T-helper 2 cell (primary cell): Measurements from ENCODE around the gene NCKAP1.

Source experiments
- DNase-seq, 5 experiments: peaks; one replicate each; pipeline versions ENCODE4 v3.0.0 to v3.0.0-alpha.2; 2012 to 2022

NCKAP1 gene

GRCh38 chr2:182866461-182867406 lies 171.5 kb downstream of the NCKAP1 start, which contains the start of gene FRZB:
Gene FRZB, minus strand, starts transcription at chr2:182866637. Its CDS starts 85 bp downstream, at chr2:182866552.
- peak in 1 of 5 experiments; percentile 2 for DNase-seq

DNA sequence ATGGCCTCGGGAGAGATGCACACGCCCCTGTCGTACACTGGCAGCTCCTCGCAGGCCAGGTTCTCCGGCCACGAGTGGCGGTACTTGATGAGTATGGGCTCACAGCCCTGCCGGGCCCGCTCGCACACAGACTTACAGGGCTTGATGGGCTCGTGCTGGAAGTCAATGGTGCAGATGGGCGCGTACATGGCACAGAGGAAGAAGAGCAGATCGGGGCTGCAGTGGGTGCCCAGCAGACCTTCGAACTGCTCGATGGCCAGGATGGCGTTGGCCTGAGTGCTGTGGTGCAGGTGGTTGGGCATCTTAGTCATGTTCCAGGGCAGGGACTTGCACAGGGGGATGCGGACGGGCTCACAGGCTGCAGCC lies 172.2 kb downstream of the NCKAP1 start:
- no peak for DNase-seq

DNA sequence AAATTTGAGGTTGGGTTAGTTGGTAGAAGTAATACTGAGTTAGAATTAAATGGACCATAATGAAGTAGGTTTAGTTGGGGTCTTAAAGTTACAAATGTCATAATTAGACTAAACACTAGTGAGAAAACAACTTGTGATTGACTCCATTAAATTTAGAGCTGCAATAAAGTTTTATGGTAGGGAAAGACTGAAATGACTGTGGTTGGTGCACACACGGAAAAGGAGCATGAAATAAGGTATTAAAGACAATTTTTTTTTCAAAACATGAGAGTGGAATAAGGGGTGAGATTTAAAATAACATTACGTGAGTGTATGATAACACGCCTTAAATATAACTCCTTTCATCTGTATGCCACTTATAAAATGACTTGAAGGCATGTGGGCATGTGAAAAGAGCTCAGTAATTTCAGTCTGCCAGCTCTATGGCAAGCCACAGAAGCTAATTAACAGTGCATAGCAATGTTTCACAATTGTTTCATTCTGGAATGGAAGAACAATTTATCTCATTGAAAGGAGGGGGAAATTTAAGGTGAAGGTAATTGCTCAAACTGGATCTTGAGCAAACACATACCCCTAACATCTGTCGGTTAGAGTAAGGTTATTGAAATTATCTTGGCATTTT lies 173.2 kb downstream of the NCKAP1 start:
- no peak for DNase-seq

DNA sequence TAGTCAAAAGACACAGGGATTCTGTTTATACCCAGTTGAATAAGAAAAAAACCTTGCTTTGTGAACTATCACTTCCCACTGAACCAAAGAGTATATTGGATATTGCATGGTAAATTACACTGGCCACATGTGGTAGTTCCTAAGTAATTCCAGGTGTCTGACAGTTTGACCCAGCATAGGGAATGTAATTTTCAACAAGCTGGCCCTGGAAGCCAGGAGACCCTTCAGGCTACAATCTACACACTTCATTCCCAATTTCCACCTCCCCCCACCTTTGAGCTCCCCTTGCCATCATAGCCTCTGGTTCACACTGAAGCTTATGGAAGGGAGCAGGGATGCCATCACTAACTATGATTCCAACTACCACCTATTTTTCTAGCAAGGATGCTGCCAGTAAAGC lies 174.6 kb downstream of the NCKAP1 start:
- DNase-seq, result no peak

DNA sequence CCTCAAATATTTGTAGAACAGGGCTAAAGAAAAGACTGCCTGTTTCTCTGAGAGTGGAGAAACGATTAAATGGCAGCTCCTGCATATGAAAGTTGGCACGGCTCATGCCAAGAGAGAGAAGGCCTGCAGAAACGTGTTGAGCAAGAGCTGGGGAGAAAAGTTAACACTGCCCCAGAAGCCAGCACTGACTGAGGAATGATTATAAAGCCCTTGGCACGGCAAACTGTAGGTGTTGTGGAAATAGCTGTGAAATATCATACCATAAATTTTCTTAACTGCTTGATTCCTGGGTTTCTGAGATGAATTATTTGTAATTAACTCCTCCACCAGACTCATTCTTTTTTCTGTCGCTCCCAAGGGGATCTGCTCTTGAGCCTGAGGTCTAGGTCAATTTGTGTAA lies 176.2 kb downstream of the NCKAP1 start:
- no peak for DNase-seq

- no peak for DNase-seq
These were observed 177.4 kb downstream of the NCKAP1 start for GRCh38 chr2:182860858-182861257.
